ENCODE results near the gene ZNF23.

Gene ZNF23

DNA sequence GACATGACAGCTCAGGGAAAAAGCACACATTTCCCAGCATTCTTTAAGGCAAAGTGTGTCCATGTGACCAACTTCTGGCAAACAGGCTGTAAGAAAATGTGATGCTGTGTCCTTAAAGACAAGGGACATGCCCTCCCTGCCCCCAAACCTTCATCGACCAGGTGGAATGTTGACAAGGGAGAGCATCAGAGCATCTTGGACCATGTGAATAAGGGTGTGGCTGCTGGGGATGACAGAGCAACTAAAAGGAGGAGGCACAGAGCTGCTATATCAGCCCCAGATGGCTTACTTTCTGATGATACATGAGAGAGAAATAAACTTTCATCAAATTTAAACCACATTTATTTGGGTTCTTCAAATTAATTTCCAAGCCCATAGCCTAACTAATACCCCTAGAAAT is 2.2 kb upstream of the ZNF23 start:
- no peak for DNase-seq

DNA sequence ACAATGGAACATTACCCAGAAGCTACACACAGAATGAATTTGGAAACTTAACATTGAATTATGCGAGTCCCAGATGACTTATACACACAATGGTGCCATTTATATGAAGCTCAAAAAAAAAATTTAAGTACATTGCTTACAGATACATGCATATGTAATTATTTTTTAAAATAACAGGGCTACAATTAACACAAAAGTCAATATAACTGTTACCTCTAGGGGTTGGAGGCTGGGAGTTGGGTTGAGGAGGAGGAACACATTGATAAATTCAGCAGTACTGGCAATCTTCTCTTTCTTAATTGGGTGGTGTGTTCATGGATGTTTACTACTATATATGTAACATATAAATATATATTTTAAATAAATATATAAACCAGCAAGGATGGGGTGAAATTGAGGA is 1.1 kb downstream of the ZNF23 start:
- no peak for DNase-seq

DNA sequence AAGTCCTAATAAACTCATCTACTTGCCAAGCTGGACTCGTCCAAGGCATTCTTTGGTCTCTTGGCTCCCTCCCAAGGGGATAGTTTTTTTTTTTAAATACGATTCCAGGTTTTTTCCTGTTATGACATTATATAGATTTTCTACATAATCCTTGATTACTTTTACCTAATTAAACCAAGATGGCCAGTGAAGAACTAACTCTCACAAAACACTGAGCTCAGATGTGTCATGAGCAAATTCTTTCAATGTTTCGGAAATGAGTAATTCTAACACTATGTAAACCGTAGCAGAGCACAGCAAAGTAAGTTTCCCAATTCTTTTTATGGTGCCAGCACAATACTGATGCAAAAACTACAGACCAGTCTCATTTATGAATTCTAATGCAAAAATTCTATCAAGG is 1.8 kb downstream of the ZNF23 start:
- no peak for DNase-seq

DNA sequence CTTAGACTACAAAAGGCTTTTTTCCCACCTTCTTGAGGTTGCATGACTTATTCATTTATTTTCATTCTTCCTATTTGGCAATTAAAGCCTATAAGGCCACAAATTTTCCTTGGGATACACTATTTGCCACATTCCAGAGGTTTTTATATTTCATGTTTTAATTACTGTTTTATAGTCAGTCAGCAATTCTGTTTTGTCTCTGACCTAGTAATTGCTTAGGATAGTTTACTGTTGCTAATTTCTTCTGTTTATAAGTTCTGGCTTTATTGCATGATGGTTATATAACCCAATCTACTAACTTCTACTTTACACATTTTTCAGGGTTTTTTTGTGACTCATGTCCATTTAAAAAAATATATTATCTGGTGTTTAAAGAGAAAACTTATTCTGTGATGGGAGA is 2.5 kb downstream of the ZNF23 start:
- no peak for DNase-seq

DNA sequence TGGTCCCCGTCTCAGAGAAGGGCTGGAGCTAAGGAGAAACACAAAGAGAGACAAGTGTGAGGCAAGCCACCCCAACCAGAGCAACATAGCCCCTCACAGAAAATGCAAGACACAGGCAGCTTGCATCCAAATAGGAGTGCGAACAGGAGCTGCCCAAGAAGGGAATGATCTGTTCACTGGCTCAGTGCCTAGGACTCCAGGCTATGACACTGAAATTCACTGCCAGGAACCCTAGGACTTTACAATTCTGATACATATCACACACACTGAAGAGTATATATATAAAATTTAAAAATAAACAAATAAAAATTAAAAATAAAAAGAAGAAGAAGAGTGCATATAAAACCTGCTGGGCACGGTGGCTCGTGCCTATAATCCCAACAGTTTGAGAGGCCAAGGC is 5.2 kb downstream of the ZNF23 start:
- no peak for DNase-seq

DNA sequence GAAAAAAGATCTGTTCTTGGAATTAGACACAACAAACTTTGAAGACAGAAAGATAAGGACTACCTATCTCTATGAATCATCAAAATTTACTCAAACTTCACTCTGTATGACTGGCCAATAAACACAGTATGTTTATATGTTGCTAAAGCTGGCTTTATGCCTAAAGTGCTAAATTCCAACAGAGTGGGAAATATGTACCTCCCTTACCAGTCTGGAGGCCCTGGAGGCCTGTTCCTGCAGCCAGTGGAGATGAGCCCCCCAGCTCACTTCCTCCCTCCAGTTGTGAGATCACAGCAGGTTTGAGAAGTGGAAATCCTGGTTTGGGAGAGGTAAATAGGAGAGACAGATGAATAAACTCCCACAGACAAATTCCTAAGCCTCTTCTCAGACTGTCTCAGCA is 9.0 kb downstream of the ZNF23 start:
- no peak for DNase-seq

DNA sequence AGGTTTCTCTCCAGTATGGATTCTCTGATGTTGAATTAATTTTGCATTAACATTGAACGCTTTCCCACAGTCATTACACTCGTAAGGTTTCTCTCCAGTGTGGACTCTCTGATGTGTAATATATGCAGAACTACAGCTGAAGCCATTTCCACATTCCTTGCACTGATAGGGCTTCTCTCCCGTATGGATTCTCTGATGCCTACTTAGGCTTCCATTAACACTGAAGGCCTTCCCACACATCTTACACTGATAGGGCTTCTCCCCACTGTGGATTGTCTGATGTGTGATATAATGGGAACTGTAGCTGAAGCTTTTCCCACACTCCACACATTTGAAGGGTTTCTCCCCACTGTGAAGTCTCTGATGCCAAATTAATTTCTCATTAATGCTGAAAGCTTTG is 13.0 kb downstream of the ZNF23 start:
- DNase-seq, result no peak

DNA sequence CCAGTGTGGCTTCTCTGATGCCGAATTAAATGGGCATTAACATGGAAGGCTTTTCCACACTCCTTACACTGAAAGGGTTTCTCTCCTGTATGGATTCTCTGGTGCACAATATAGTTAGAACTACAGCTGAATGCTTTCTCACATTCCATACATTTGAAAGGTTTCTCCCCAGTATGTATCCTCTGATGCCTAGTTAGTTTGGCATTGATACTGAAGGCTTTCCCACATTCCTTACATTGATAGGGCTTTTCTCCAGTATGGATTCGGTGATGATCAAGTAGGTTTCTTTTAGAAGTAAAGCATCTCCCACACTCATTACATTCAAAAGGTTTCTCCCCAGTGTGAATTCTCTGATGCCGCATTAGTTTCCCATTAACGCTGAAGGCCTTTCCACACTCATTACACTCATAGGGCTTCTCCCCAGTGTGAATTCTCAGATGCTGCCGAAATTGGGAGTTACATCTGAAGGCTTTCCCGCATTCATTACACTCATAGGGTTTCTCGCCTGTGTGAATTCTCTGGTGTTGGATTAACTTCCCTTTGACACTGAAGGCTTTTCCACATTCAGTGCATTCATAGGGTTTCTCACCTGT is 13.7 kb downstream of the ZNF23 start:
- no peak for DNase-seq

- DNase-seq, result no peak
Observed at GRCh38 chr16:71443714-71444113, 18.3 kb downstream of the ZNF23 start.

DNA sequence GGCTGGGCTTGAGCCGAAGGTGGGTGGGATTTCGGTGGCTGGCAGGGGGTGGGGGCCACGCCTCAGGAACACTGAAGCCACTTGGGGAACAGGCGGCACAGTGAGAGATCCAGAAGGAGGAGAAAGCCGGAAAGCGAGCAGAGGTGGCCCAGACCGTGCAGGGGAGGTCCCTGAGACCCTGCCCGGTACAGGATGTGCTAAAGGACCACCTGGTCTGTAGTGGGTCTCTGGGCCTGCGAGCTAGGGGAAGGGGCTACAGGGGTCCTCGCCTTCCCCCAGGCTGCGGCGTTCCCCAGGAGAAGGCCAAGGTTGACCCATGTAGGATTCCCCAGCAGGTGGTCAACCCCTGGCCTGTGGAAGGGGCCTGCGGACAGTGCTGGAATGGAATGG is 20.0 kb downstream of the ZNF23 start, which contains the start of gene TLE7:
TSS of gene TLE7 (minus strand) at position 4 of the 390 bp plus-strand sequence. CDS start 8,730 bp downstream, outside the sequence.
- DNase-seq, result no peak

- DNase-seq, result peak in 1 of 2 experiments; percentile 5
Observed at GRCh38 chr16:71441348-71442050, 20.5 kb downstream of the ZNF23 start.

DNA sequence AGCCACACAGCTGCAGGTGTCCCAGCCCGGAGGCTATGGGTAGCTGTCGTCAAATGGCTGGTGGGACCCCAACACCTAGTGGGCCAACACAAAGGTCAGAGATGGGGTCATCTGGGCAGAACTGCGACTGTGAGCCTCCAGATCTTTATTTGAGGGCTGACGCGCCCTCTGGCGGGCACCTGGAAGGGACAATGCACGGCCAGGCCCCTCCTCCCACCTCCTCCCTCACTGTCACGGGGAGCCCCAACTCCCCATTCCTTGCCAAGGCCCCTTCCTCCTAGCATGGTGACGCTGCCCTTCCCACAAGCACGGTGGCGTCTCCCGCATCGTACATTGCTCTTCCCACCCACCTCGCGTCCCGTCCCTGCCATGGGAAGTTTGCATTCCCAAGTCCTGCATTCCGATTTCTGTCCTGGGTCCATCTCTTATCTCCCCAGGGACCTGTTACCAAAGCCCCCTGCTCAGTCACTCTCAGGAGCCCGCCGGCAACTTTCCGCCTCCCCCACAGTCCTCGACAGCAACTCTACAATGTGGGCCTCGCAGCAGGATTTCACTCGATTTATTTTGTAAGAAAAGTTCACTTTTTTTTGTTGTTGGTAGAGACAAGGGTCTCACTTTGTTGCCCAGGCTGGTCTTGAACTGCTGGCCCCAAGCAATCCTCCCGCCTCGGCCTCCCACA is 21.2 kb downstream of the ZNF23 start:
- no peak for DNase-seq

- no peak for DNase-seq
Observed at GRCh38 chr16:71439523-71439922, 22.5 kb downstream of the ZNF23 start.

GRCh38 chr16:71436473-71436872 is 25.6 kb downstream of the ZNF23 start:
- DNase-seq, result no peak

- DNase-seq, result no peak
Observed at GRCh38 chr16:71432906-71433305, 29.1 kb downstream of the ZNF23 start.

DNA sequence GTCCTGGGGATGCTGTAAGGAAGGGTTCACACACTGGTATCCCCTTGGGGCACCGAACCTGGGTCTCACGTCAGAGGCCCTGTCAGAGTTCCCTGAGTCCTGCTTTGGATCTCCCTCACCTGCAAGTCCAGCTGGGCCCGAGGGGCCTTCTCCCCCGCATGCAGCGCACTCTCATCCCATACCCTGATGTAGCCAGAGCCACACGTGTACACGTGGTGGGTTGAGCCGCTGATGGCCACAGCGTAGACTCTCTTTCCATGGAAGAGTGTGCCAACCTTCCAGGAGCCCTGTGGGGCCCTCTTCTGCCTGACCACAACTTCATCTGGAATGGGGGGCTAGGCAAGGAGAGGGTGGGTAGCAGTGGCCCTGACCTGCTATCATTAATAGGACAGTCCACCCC is 30.1 kb downstream of the ZNF23 start:
- no peak for DNase-seq

GRCh38 chr16:71431176-71431575 is 30.9 kb downstream of the ZNF23 start:
- DNase-seq, result no peak

DNA sequence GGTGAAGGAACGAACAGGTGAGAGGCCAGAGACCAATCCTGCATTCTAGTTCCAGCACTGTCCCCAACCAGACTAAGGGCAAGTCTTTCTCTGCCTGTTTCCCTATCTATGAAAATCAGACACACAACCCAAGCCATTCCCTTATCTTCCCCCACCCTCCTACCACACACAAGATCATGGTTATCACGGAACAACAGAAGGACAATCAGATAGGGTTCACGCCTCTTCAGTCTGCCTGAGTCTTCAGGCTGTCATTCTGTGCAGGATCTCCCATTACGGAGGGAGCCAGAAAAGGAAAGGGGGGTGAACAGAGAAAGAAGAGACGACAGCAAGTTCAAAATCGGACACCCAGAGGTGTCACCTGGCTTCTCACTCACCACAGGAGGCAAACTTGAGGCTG is 31.3 kb downstream of the ZNF23 start:
- no peak for DNase-seq

- DNase-seq, result no peak
Observed at GRCh38 chr16:71429581-71429980, 32.5 kb downstream of the ZNF23 start.

DNA sequence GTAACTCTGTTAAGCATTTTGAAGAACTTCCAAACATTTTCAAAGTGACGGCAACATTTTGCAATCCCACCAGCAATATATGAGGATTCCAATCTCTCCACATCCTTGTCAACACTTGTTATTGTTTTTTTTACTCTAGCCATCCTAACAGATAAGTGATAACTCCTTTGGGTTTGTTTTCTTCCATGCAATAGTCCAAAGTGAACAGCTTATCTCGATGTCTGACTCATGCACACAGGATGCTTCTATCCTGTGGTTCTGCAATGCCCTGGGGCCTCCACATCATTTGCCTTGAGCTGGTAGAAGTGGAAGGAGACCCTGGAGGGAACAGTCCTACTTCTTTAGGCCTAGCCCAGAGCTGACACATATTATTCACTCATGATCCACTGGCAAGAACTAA is 33.2 kb downstream of the ZNF23 start:
- DNase-seq, result no peak

DNA sequence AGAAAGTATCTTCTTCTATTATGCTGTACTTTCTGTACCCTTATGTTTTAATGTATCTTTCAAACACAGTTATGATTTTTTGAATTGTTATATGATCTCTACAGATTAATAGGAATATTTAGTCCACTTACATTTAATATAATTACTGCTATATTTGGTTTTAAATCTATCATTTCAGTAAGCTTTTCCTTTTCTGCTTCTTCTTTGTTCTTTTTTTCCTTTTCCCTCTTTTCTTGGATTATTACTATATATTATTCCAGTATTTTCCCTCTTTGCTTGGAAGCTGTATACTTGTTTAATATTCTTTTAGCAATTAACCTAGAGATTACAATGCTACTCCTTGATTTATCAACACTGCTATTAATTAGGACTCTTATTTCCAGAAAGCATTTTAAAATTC is 33.7 kb downstream of the ZNF23 start:
- no peak for DNase-seq

DNA sequence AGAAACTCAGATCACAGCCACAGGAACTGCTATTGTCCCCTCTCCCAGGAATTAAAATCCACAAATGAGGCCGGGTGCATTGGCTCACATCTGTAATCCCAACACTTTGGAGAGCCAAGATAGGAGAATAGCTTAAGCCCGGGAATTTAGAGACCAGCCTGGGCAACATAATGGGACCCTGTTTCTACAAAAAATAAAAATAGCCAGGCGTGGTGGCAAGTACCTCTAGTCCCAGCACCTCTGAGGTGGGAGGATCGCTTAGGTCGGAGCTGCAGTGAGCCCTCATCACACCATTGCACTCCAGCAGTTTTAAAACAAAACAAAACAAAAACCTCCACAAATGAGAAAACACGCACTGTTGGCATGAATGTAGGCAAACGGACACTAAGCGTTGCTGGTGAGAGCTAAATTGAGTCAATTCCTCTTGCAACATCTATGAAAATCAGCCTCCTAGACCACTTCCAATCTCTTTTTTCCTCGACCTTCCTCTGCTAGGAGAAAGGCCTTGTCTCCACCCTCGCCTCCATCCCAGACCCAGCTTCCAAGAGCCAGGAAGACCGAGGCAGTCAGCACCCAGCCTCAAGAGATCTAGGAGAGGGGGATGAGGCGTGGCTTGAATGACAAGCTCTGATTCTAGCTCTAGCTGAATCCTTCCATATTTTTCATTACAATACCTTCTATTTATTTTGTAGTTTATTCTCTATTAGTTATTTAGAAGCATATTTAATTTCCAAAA is 35.0 kb downstream of the ZNF23 start:
- no peak for DNase-seq

DNA sequence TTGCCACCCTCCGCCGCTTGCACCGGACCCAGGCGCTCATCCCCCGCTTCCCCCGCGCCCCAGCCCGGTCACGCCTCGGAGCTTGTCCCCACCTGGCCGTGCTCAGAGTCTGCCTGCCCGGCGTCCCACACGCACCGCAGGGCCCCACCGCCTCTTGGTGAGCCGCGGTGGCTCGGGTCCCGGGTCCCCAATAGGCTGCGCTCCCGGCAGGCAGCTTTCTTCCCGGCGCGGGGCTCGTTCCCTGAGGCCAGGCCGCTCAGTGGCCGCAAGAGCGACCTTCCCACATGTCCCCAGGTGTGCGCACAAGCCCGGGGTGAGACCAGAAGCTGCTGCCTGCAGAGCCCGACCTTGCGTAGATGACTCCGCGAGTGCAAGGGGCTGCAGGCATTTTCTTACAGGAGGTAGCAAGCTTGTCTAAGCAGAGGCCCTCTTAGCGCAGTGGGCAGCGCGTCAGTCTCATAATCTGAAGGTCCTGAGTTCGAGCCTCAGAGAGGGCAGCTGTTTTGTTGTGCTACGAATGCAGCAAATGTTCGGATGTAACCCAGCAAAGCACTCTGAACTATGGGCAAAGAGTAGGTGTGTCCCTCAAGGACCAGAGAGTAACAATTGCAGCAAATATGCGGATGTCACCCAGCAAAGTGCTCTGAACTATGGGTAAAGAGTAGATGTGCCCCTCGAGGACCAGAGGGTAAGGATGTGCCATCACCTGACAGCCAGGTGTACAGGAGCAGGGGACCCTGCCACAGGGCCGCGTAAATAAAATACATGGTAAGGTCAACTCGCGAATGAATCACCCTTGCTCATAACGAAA is 35.8 kb downstream of the ZNF23 start:
- DNase-seq, result no peak

Measured in activated CD4-positive, alpha-beta T cell treated with anti-CD3 and anti-CD28 coated beads, Interleukin-2, amount 50 U/mL, for 4 hours (primary cell).